Liver (tissue), 9 donors: ENCODE measurements around the gene MED15. TPM values are rescaled to one million over a fixed set of nuclear protein-coding genes. Genes with fewer than 3 reads are reported as not detected.

Experiments used
- DNase-seq: peaks from one replicate; pipeline ENCODE4 v3.0.0-alpha.2; 2017; ENCODE audit warnings: low spot score
- H3K27ac ChIP-seq, 2 donors: one replicate each; pipeline ENCODE4 v1.7.0; 2013; ENCODE audit warnings: inconsistent platforms in 2 of 2, low read length in 2 of 2, control low read depth in 1 of 2, low read depth in 1 of 2, mild to moderate bottlenecking in 1 of 2
- H3K27me3 ChIP-seq, 4 donors: one replicate each; pipeline versions ENCODE4 v1.6.1 to v1.7.0; 2013; ENCODE audit warnings: low read length in 3 of 4, inconsistent platforms in 1 of 4, mild to moderate bottlenecking in 1 of 4, moderate library complexity in 1 of 4; ENCODE audit not compliant: control insufficient read depth in 4 of 4, insufficient read depth in 4 of 4
- H3K36me3 ChIP-seq, 4 donors: one replicate each; pipeline versions ENCODE4 v1.6.1 to v1.7.0; 2013; ENCODE audit warnings: low read length in 3 of 4, mild to moderate bottlenecking in 3 of 4, low read depth in 1 of 4, moderate library complexity in 1 of 4; ENCODE audit not compliant: control insufficient read depth in 4 of 4, insufficient read depth in 3 of 4
- H3K4me1 ChIP-seq, 4 donors: one replicate each; pipeline versions ENCODE4 v1.6.1 to v1.7.0; 2013; ENCODE audit warnings: low read length in 3 of 4, mild to moderate bottlenecking in 3 of 4, moderate library complexity in 1 of 4; ENCODE audit not compliant: control insufficient read depth in 4 of 4, insufficient read depth in 4 of 4
- H3K4me3 ChIP-seq, 3 donors: one replicate each; pipeline versions ENCODE4 v1.6.1 to v1.7.0; 2013; ENCODE audit warnings: low read length in 3 of 3, control low read depth in 1 of 3, low read depth in 1 of 3, mild to moderate bottlenecking in 1 of 3
- H3K9ac ChIP-seq, 2 donors: one replicate each; pipeline ENCODE4 v1.7.0; 2013; ENCODE audit warnings: low read length in 2 of 2, mild to moderate bottlenecking in 2 of 2, moderate library complexity in 2 of 2, control low read depth in 1 of 2, low read depth in 1 of 2
- H3K9me3 ChIP-seq, 4 donors: one replicate each; pipeline versions ENCODE4 v1.6.1 to v1.7.0; 2013; ENCODE audit warnings: low read length in 3 of 4; ENCODE audit not compliant: control insufficient read depth in 4 of 4
- ATF3 ChIP-seq: IDR thresholded peaks from 2 replicates; pipeline ENCODE4 v1.6.1; 2016; ENCODE audit warnings: antibody characterized with exemption
- CTCF ChIP-seq: fragments of 150-350 bp; IDR thresholded peaks from 2 replicates; pipeline ENCODE4 v1.5.1; 2017; ENCODE audit warnings: improper control_type of control experiment, low read depth, low read length; ENCODE audit not compliant: missing input control
- EGR1 ChIP-seq, 2 donors: IDR thresholded peaks; 2 replicates each; pipeline ENCODE4 v1.6.1; 2016 to 2018; ENCODE audit warnings: antibody characterized with exemption in 2 of 2, low read depth in 2 of 2
- FOXA1 ChIP-seq: IDR thresholded peaks from 2 replicates; pipeline ENCODE4 v1.6.1; 2016; ENCODE audit warnings: antibody characterized with exemption
- FOXA2 ChIP-seq: IDR thresholded peaks from 2 replicates; pipeline ENCODE4 v1.6.1; 2016; ENCODE audit warnings: antibody characterized with exemption
- GABPA ChIP-seq, 2 donors: IDR thresholded peaks in 1 of 2; conservative IDR thresholded peaks in 1 of 2; 2 replicates each; pipeline ENCODE4 v1.6.1; 2016; ENCODE audit warnings: antibody characterized with exemption in 2 of 2, mild to moderate bottlenecking in 1 of 2, moderate library complexity in 1 of 2
- HNF4A ChIP-seq, 2 donors: conservative IDR thresholded peaks; 2 replicates each; pipeline ENCODE4 v1.6.1; 2016; ENCODE audit warnings: antibody characterized with exemption in 2 of 2, mild to moderate bottlenecking in 2 of 2
- HNF4G ChIP-seq: IDR thresholded peaks from 2 replicates; pipeline ENCODE4 v1.6.1; 2016; ENCODE audit warnings: antibody characterized with exemption
- JUND ChIP-seq, 2 donors: IDR thresholded peaks; 2 replicates each; pipeline ENCODE4 v1.6.1; 2016; ENCODE audit warnings: antibody characterized with exemption in 2 of 2
- NR2F2 ChIP-seq: IDR thresholded peaks from 2 replicates; pipeline ENCODE4 v1.6.1; 2016; ENCODE audit warnings: antibody characterized with exemption
- RAD21 ChIP-seq, 2 donors: IDR thresholded peaks; 2 replicates each; pipeline ENCODE4 v1.6.1; 2016; ENCODE audit warnings: antibody characterized with exemption in 2 of 2, mild to moderate bottlenecking in 2 of 2
- REST ChIP-seq: IDR thresholded peaks from 2 replicates; pipeline ENCODE4 v1.6.1; 2016; ENCODE audit warnings: antibody characterized with exemption, mild to moderate bottlenecking
- RXRA ChIP-seq, 2 donors: IDR thresholded peaks; 2 replicates each; pipeline ENCODE4 v1.6.1; 2017 to 2018; ENCODE audit warnings: antibody characterized with exemption in 2 of 2, mild to moderate bottlenecking in 1 of 2
- TAF1 ChIP-seq: conservative IDR thresholded peaks from 2 replicates; pipeline ENCODE4 v1.6.1; 2016; ENCODE audit warnings: antibody characterized with exemption, mild to moderate bottlenecking
- ZBTB33 ChIP-seq: IDR thresholded peaks from 2 replicates; pipeline ENCODE4 v1.6.1; 2016; ENCODE audit warnings: antibody characterized with exemption
- WGBS: extraction: QIAGEN DNeasy Blood & Tissue Kit; methylation state at CpG from one replicate; pipeline ENCODE4 v1.1.7; 2013; 5-methylcytosine and 5-hydroxymethylcytosine counted together
- polyA plus RNA-seq, 2 donors: library from polyadenylated mRNA; stranded (reverse) in 1 of 2; unstranded in 1 of 2; fragments of 200-250 nt in 1 of 2; fragments of >200 nt in 1 of 2; fragmentation: Nextera tagmentation in 1 of 2; extraction: Ambion mirVana in 1 of 2; gene quantifications; one replicate each; pipeline versions ENCODE4 v1.2.1 to v1.2.3, GENCODE V29; 2013 to 2015
- total RNA-seq, 2 donors: library from RNA; depleted of rRNA; stranded (reverse); fragments of >200 nt; gene quantifications; one replicate each; pipeline ENCODE4 v1.2.3, GENCODE V29; 2014
- donor health status: healthy.
- donor health status: healthy.
- donor health status: healthy.
- donor health status: healthy.
- donor health status: healthy.

MED15 gene
- total and polyA plus RNA-seq, 4 donors, result 9.7 to 28.0 (median 16.2) TPM

DNA sequence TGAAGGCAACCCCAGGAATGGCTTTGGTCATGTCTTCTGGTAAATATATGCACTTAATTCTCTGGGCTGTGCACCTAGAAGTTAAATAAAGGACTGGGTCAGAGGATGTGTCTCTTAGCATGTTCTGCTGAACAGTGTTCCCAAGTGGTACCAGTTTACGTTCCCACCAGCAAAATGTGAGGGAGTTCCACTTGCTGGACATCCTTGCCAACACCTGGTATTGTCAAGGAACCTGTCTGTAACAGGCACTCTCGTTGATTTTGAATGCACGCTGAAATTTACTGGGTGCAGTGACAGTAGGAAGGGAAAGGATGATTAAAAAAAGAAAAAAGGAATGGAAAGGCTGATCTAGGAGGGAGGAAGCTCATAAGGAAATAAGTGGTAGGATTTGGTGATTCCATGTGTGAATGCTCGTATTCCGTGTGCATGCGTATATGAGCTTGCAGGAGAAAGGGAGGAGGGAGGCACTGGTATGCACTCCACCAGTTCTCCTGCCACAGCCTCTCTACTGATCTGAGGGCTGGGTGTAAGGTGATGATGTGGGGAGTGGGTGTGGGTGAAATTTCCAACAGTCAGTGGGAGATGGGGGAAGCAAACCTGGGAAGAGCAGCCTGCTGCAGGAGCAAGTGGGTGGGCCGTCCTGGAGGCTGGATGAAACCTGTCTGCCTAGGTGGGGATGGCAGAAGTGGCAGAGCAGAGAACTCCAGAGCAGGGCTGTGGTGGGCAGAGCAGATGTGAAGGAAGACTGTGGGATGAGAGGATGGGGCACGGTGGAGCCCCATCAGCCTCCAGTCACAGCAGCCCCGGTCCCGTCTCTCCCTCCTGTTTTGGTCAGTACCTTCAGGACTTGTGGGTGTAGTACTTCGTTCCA lies 15.0 kb downstream of the MED15 start:
- H3K9ac ChIP-seq, result no peak overlapping the region
- no peaks in the 10 kb centered on the region for H3K27me3 ChIP-seq
- no peak for DNase-seq
- peaks cover 2 to 11% (median 5%) of the 10 kb centered on the region in 4 donors for H3K36me3 ChIP-seq
- 89% methylated on average over 11 of the region's 11 CpGs for WGBS
- peaks cover 0 to 6% (median under 1%) of the 10 kb centered on the region in 4 donors for H3K4me1 ChIP-seq
- H3K27ac ChIP-seq, result no peak overlapping the region
- no peaks in the 10 kb centered on the region for H3K9me3 ChIP-seq
- no peak overlapping the region for H3K4me3 ChIP-seq
- TF ChIP-seq RAD21 (IDR thresholded peaks at IDR 0.05) (no peak), CTCF (no peak), ATF3 (no peak), HNF4A (conservative IDR thresholded peaks at IDR 0.05) (no peak), TAF1 (no peak), FOXA1 (no peak), EGR1 (IDR thresholded peaks at IDR 0.05; ENCODE audit: low read depth in 2 of 2) (no peak), ZBTB33 (no peak), FOXA2 (no peak), GABPA (IDR thresholded peaks at IDR 0.05 in 1 of 2, conservative IDR thresholded peaks at IDR 0.05 in 1 of 2) (no peak)

GRCh38 chr22:20523086-20523983 lies 15.9 kb downstream of the MED15 start:
- DNase-seq, result no peak
- Histone ChIP-seq H3K27ac (no peak overlapping the region), H3K27me3 (no peaks in the 10 kb centered on the region), H3K4me1 (peaks cover 0 to 6% (median under 1%) of the 10 kb centered on the region in 4 donors), H3K9ac (no peak overlapping the region), H3K9me3 (no peaks in the 10 kb centered on the region), H3K4me3 (no peak overlapping the region), H3K36me3 (peaks cover 2 to 11% (median 7%) of the 10 kb centered on the region in 4 donors)
- 74% methylated on average over 7 of the region's 7 CpGs for WGBS
- TF ChIP-seq GABPA (IDR thresholded peaks at IDR 0.05 in 1 of 2, conservative IDR thresholded peaks at IDR 0.05 in 1 of 2) (no peak), ATF3 (no peak), JUND (IDR thresholded peaks at IDR 0.05) (no peak), TAF1 (no peak), HNF4G (no peak), REST (no peak), EGR1 (IDR thresholded peaks at IDR 0.05; ENCODE audit: low read depth in 2 of 2) (no peak), FOXA1 (no peak), CTCF (no peak), RXRA (IDR thresholded peaks at IDR 0.05) (no peak), ZBTB33 (no peak), NR2F2 (no peak)
